GM12873 (cell line): Measurements from ENCODE around the gene CTNNBL1.

Source experiments
- CTCF ChIP-seq: IDR thresholded peaks from 2 replicates; pipeline ENCODE4 v1.5.1; 2012; ENCODE audit warnings: low read depth, mild to moderate bottlenecking, moderate library complexity, low read length, control low read depth; ENCODE audit not compliant: insufficient read depth; ENCODE audit errors: missing control alignments

Gene CTNNBL1

GRCh38 chr20:37796121-37796520, 102.3 kb downstream of the CTNNBL1 start:
- no peak for TF ChIP-seq CTCF

GRCh38 chr20:37796733-37797132, 102.9 kb downstream of the CTNNBL1 start:
- TF ChIP-seq CTCF, result no peak

GRCh38 chr20:37797669-37798175, 103.9 kb downstream of the CTNNBL1 start:
- no peak for TF ChIP-seq CTCF

GRCh38 chr20:37798312-37798711, 104.5 kb downstream of the CTNNBL1 start:
- no peak for TF ChIP-seq CTCF

- TF ChIP-seq CTCF, result no peak
Measured at GRCh38 chr20:37800618-37801017, 106.8 kb downstream of the CTNNBL1 start.

- no peak for TF ChIP-seq CTCF
Measured at GRCh38 chr20:37801921-37802320, 108.1 kb downstream of the CTNNBL1 start.

GRCh38 chr20:37803438-37804307, 109.8 kb downstream of the CTNNBL1 start:
- TF ChIP-seq CTCF, result no peak
